Daoy (cell line): ENCODE data around the gene OR10H4. TPM values are rescaled to one million over a fixed set of nuclear protein-coding genes. Genes with fewer than 3 reads are reported as not detected.
"Not testable (repeated sequence)": the region's sequence is repeated elsewhere in the genome, so short reads cannot be mapped to it uniquely, and the experiment has no call there.

ENCODE experiments used
- DNase-seq: peaks from one replicate; pipeline ENCODE4 v3.0.0-alpha.2; 2015; ENCODE audit warnings: low read depth
- total RNA-seq: library from RNA; depleted of rRNA; stranded (reverse); fragments of >200 nt; shearing (Covaris generic); gene quantifications from 2 replicates; pipeline ENCODE4 v1.2.3, GENCODE V29; 2014

OR10H4 gene
- total RNA-seq, 1 experiment from 2014 or later, result not detected

DNA sequence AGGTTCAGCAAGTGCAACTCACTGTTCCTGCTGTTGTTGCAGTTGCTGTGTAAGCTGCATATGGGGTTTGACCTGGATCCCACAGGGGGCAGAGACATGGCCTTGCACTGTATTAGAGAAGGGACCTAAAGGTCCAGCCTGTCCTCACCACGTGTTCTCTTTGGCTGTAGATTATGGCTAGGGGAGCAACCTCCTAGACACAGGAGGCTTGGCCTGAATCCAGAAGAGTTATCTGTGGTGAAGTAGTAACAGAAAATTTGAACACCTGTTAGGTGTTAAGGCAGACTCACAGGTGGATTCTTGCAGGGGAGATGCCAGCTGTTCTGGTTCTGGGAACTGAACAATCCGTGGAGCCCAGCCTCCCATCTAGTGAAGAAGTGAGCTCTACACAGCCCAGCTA, 11.0 kb upstream of the OR10H4 start:
- DNase-seq, result no peak

DNA sequence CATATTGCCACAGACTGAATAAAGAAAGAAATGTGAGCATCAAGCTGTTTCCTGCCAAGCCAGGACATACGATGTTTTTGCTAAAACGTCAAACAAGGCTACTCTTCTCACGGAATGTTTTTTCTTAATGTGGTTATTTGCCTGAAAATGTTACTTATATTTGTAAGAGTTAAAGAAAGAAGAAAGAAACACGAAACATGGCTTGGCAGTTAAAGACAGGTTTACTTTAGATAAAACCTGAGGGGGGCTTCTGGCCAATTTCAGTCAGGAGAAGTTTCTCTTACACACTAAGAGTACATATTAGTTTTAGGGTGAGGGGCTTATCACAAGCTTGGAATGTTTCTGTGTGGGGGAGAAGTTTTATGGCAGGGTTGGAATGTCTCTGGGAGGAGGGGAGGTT, 4.4 kb upstream of the OR10H4 start:
- no peak for DNase-seq

- DNase-seq, result no peak
Observed at GRCh38 chr19:15945301-15945700, 3.5 kb upstream of the OR10H4 start.

- DNase-seq, result no peak
Observed at GRCh38 chr19:15954820-15955219, 6.0 kb downstream of the OR10H4 start.

- DNase-seq, result no peak
Observed at GRCh38 chr19:15962319-15962718, 13.5 kb downstream of the OR10H4 start.

GRCh38 chr19:15964231-15964630, 15.4 kb downstream of the OR10H4 start:
- DNase-seq, result no peak

GRCh38 chr19:15971224-15971780, 22.5 kb downstream of the OR10H4 start:
- DNase-seq, result no peak

DNA sequence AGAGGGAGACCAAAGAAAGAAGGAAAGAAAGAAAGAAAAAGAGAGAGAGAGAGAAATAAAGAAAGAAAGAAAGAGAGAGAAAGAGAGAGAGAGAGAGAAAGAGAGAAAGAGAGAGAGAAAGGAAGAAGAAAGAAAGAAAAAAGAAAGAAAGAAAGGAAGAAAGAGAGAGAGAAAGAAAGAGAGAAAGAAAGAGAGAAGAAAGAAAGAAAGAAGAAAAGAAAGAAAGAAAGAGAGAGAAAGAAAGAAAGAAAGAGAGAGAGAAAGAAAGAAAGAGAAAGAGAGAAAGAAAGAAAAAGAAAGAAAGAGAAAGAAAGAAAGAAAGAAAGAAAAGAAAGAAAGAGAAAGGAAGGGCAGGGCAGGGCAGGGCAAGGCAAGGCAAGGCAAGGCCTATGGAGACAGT, 23.2 kb downstream of the OR10H4 start:
- DNase-seq, result not testable (repeated sequence)

DNA sequence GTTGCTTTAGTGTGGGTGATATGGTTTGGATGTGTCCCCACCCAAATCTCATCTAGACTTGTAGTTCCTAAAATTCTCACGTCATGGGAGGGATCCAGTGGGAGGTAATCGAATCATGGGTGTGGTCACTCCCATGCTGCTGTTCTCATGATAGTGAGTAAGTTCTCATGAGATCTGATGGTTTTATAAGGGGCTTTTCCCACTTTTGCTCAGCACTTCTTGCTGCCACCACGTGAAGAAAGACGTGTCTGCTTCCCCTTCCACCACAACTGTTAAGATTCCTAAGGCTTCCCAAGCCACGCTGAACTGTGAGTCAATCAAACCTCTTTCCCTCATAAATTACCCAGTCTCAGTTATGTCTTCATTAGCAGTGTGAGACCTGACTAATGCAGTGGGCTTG, 26.0 kb downstream of the OR10H4 start:
- DNase-seq, result no peak

DNA sequence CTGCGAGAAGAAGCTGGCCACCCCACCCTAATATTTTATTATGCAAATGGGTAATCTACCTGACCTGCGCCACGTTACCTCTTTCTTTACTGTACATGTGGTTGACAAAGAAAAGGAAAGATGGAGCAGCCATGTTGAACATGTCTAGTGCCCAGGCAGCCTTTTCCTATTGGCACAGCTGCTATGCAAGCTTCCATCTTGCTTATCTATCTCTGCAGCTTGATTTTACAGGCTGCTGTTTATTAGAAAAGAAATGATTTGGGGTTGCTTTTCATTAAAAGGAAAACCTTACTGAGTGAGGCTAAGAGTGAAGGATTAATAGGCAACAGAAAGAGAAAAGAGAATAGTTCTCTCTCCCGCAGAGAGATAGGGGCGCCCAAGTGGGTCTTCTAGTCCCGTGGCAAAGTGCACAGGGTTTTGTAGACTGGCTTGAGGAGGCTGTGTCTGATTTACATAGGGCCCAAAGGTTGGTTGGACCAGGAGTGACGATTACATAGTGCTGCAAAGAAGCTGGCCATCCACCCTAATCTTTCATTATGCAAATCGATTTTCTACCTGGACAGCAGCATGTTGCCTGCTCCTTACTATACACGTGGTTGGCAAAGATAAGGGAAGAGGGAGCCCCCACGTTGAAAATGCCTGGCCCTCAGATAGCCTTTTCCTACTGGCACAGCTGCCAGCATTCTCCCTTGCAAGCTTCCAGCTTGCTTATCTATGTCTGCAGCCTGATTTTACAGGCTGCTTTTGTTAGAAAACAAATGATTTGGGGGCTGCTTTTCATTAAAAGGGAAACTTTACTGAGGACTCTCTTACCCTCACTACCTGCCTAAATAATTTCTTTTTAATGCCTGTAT, 28.3 kb downstream of the OR10H4 start:
- DNase-seq, result no peak

GRCh38 chr19:15977690-15978089, 28.9 kb downstream of the OR10H4 start:
- no peak for DNase-seq

- DNase-seq, result no peak
Observed at GRCh38 chr19:15979293-15979692, 30.5 kb downstream of the OR10H4 start.

- not testable (repeated sequence) for DNase-seq
Observed at GRCh38 chr19:15985831-15986230, 37.0 kb downstream of the OR10H4 start.

GRCh38 chr19:15986701-15987100, 37.9 kb downstream of the OR10H4 start:
- DNase-seq, result no peak

GRCh38 chr19:15989889-15990288, 41.1 kb downstream of the OR10H4 start:
- no peak for DNase-seq

DNA sequence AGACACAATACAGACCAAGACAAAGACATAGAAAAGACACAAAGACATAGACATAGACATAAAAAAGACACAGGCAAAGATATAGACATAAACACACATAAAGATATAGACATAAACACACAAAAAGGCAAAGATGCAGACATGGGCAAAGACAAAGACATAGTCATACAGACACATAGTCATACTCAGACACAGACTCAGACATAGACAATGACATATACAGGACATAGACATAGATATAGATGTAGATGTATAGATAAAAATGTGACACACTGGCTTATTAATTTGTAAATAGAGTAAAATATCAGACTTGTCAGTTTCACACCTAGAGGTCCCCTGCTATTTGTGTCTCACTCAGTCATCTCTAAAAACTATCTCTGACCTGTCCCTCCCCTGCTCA, 42.8 kb downstream of the OR10H4 start:
- no peak for DNase-seq

- no peak for DNase-seq
Observed at GRCh38 chr19:15992014-15992413, 43.2 kb downstream of the OR10H4 start.

- no peak for DNase-seq
Observed at GRCh38 chr19:15995536-15995935, 46.7 kb downstream of the OR10H4 start.

GRCh38 chr19:15998166-15998565, 49.4 kb downstream of the OR10H4 start:
- no peak for DNase-seq
